Right renal pelvis (tissue), 4 donors: ENCODE results near the gene SLC25A26. TPM values are rescaled to one million over a fixed set of nuclear protein-coding genes. Genes with fewer than 3 reads are reported as not detected.

Experiments used
- DNase-seq, 4 donors: peaks; one replicate each; pipeline ENCODE4 v3.0.0-alpha.2; 2013; ENCODE audit warnings: low read depth in 4 of 4, low spot score in 3 of 4, missing footprints in 1 of 4
- polyA plus RNA-seq, 4 donors: library from polyadenylated mRNA; unstranded; fragments of 120-200 nt; gene quantifications; one replicate each; pipeline ENCODE4 v1.2.1, GENCODE V29; 2013; ENCODE audit not compliant: insufficient read length in 4 of 4

The SLC25A26 gene
- polyA plus RNA-seq = 10 to 100 TPM; 23.4 to 31.9 (median 26.2) TPM

- peak; percentile 89 to 95 (median 94) for DNase-seq
These were observed at the start of gene SLC25A26 for GRCh38 chr3:66220602-66221377. Gene SLC25A26, plus strand, starts transcription at chr3:66221001. Its CDS starts 94 bp downstream, at chr3:66221095.

- no peak for DNase-seq
These were observed 48.4 kb upstream of the SLC25A26 start for GRCh38 chr3:66172394-66172793.

GRCh38 chr3:66177026-66177425 lies 43.8 kb upstream of the SLC25A26 start:
- no peak for DNase-seq

- DNase-seq = no peak
These were observed 42.6 kb upstream of the SLC25A26 start for GRCh38 chr3:66178206-66178605.

- DNase-seq = no peak
These were observed 41.0 kb upstream of the SLC25A26 start for GRCh38 chr3:66179793-66180192.

GRCh38 chr3:66181764-66182163 lies 39.0 kb upstream of the SLC25A26 start:
- DNase-seq = no peak

- DNase-seq = no peak
These were observed 38.6 kb upstream of the SLC25A26 start for GRCh38 chr3:66182246-66182645.

- DNase-seq = no peak
These were observed 34.3 kb upstream of the SLC25A26 start for GRCh38 chr3:66186545-66186944.

- peak; percentile 28 to 44 (median 34) for DNase-seq
These were observed 25.4 kb upstream of the SLC25A26 start for GRCh38 chr3:66195347-66195783.

- no peak for DNase-seq
These were observed 24.2 kb upstream of the SLC25A26 start for GRCh38 chr3:66196633-66197032.

- no peak for DNase-seq
These were observed 22.2 kb upstream of the SLC25A26 start for GRCh38 chr3:66198437-66199088.

GRCh38 chr3:66199089-66199473 lies 21.7 kb upstream of the SLC25A26 start:
- DNase-seq = no peak

- no peak for DNase-seq
These were observed 20.7 kb upstream of the SLC25A26 start for GRCh38 chr3:66200147-66200546.

- DNase-seq = no peak
These were observed 20.0 kb upstream of the SLC25A26 start for GRCh38 chr3:66200786-66201185.

- DNase-seq = no peak
These were observed 17.5 kb upstream of the SLC25A26 start for GRCh38 chr3:66203275-66203674.

GRCh38 chr3:66206806-66207205 lies 14.0 kb upstream of the SLC25A26 start:
- no peak for DNase-seq

GRCh38 chr3:66208189-66208588 lies 12.6 kb upstream of the SLC25A26 start:
- no peak for DNase-seq

- DNase-seq = no peak
These were observed 10.0 kb upstream of the SLC25A26 start for GRCh38 chr3:66210687-66211295.

- no peak for DNase-seq
These were observed 9.0 kb upstream of the SLC25A26 start for GRCh38 chr3:66211779-66212178.

GRCh38 chr3:66215106-66215505 lies 5.7 kb upstream of the SLC25A26 start:
- no peak for DNase-seq

GRCh38 chr3:66220066-66220465 lies 735 bp upstream of the SLC25A26 start:
- DNase-seq = no peak

GRCh38 chr3:66224220-66224619 lies 3.4 kb downstream of the SLC25A26 start:
- DNase-seq = no peak
